IMR-90 (cell line): Measurements from ENCODE around the gene BARD1. TPM values are rescaled to one million over a fixed set of nuclear protein-coding genes. Genes with fewer than 3 reads are reported as not detected.

Source experiments
- ATAC-seq: fragments of 200-7000 bp; cut with Tn5 transposase; 2 replicates; pipeline ENCODE4 v1.9.1; 2020; ENCODE audit warnings: low read depth, mild to moderate bottlenecking, moderate library complexity
- BruUV-seq: library from RNA; stranded (reverse); fragments of 400-500 nt; replicated peaks from 2 replicates; lab custom pipeline; 2021; lab: Mats Ljungman, UMichigan
- CTCF ChIA-PET: fragments of 300-600 bp; formaldehyde crosslinking; extraction: SDS; loops from one replicate; lab custom pipeline; 2021; ENCODE audit warnings: antibody characterized with exemption; lab: Yijun Ruan, JAX
- POLR2A ChIA-PET: fragments of 300-600 bp; sonication (Branson Sonifier 250); formaldehyde crosslinking; loops from one replicate; lab custom pipeline; 2022; ENCODE audit warnings: antibody characterized with exemption; ENCODE audit not compliant: unreplicated experiment; lab: Charles Lee
- DNase-seq: peaks from one replicate; pipeline ENCODE4 v3.0.0; 2013
- H2AFZ ChIP-seq: replicated peaks from 2 replicates; pipeline ENCODE3; 2013; ENCODE audit warnings: low read length, mild to moderate bottlenecking; ENCODE audit not compliant: poor library complexity
- H2AK5ac ChIP-seq: 2 replicates; pipeline ENCODE4 v1.6.1; 2013; ENCODE audit warnings: low read depth, low read length, inconsistent platforms
- H2AK9ac ChIP-seq: replicated peaks from 2 replicates; pipeline ENCODE3; 2013; ENCODE audit warnings: mild to moderate bottlenecking, low read depth, low read length, moderate library complexity; ENCODE audit not compliant: poor library complexity
- H2BK120ac ChIP-seq: 2 replicates; pipeline ENCODE4 v1.6.1; 2013; ENCODE audit warnings: low read depth, low read length, inconsistent platforms
- H2BK15ac ChIP-seq: 3 replicates; pipeline ENCODE4 v1.6.1; 2013; ENCODE audit warnings: low read depth, low read length, inconsistent platforms
- H2BK20ac ChIP-seq: 2 replicates; pipeline ENCODE4 v1.6.1; 2013; ENCODE audit warnings: low read depth, mild to moderate bottlenecking, inconsistent platforms, low read length, moderate library complexity
- H2BK5ac ChIP-seq: 2 replicates; pipeline ENCODE4 v1.6.1; 2013; ENCODE audit warnings: mild to moderate bottlenecking, low read depth, low read length, inconsistent platforms; ENCODE audit not compliant: poor library complexity, severe bottlenecking
- H3K14ac ChIP-seq: replicated peaks from 2 replicates; pipeline ENCODE4 v1.6.1; 2013; ENCODE audit warnings: low read depth, low read length, inconsistent platforms
- H3K18ac ChIP-seq: 2 replicates; pipeline ENCODE4 v1.6.1; 2013; ENCODE audit warnings: low read depth, low read length, control low read depth
- H3K23ac ChIP-seq: 2 replicates; pipeline ENCODE4 v1.6.1; 2013; ENCODE audit warnings: low read depth, low read length, inconsistent platforms
- H3K27ac ChIP-seq: 2 replicates; pipeline ENCODE4 v1.5.1; 2013; ENCODE audit warnings: mild to moderate bottlenecking, control low read depth, low read length; ENCODE audit not compliant: insufficient read depth
- H3K27me3 ChIP-seq: 2 replicates; pipeline ENCODE4 v1.6.1; 2013; ENCODE audit warnings: low read length; ENCODE audit not compliant: control insufficient read depth, insufficient read depth
- H3K36me3 ChIP-seq: 2 replicates; pipeline ENCODE4 v1.6.1; 2013; ENCODE audit warnings: low read length, mixed read lengths; ENCODE audit not compliant: control insufficient read depth, insufficient read depth
- H3K4ac ChIP-seq: 2 replicates; pipeline ENCODE4 v1.6.1; 2013; ENCODE audit warnings: low read depth, low read length, inconsistent platforms
- H3K4me1 ChIP-seq: 2 replicates; pipeline ENCODE4 v1.6.1; 2013; ENCODE audit warnings: low read length, mixed read lengths; ENCODE audit not compliant: control insufficient read depth, insufficient read depth
- H3K4me2 ChIP-seq: 2 replicates; pipeline ENCODE4 v1.6.1; 2013; ENCODE audit warnings: low read depth, mild to moderate bottlenecking, control low read depth, low read length, moderate library complexity
- H3K4me3 ChIP-seq: 2 replicates; pipeline ENCODE4 v1.5.1; 2013; ENCODE audit warnings: low read depth, mild to moderate bottlenecking, control low read depth, low read length, moderate library complexity; ENCODE audit not compliant: insufficient read depth
- H3K56ac ChIP-seq: 2 replicates; pipeline ENCODE4 v1.6.1; 2013; ENCODE audit warnings: low read length, inconsistent platforms; ENCODE audit not compliant: insufficient read depth; ENCODE audit errors: extremely low read depth
- H3K79me1 ChIP-seq, 2 experiments: 2 replicates each; pipeline ENCODE4 v1.6.1; 2013; ENCODE audit warnings: low read length in 2 of 2, inconsistent platforms in 1 of 2, low read depth in 1 of 2
- H3K9ac ChIP-seq: 2 replicates; pipeline ENCODE4 v1.6.1; 2013; ENCODE audit warnings: low read depth, low read length, control low read depth
- H3K9me1 ChIP-seq: 2 replicates; pipeline ENCODE4 v1.6.1; 2013; ENCODE audit warnings: low read length, inconsistent platforms; ENCODE audit not compliant: insufficient read depth
- H3K9me3 ChIP-seq: 2 replicates; pipeline ENCODE4 v1.6.1; 2013; ENCODE audit warnings: low read length; ENCODE audit not compliant: control insufficient read depth, insufficient read depth
- H4K20me1 ChIP-seq: 2 replicates; pipeline ENCODE4 v1.6.1; 2013; ENCODE audit warnings: low read length, inconsistent platforms; ENCODE audit not compliant: insufficient read depth
- H4K5ac ChIP-seq: 2 replicates; pipeline ENCODE4 v1.6.1; 2013; ENCODE audit warnings: mild to moderate bottlenecking, low read depth, low read length, control low read depth
- H4K8ac ChIP-seq, 2 experiments: 2 replicates each; pipeline ENCODE4 v1.6.1; 2013; ENCODE audit warnings: low read depth in 2 of 2, low read length in 2 of 2, control low read depth in 1 of 2, inconsistent platforms in 1 of 2
- H4K91ac ChIP-seq: 2 replicates; pipeline ENCODE4 v1.6.1; 2013; ENCODE audit warnings: low read depth, low read length, inconsistent platforms; ENCODE audit not compliant: insufficient read depth
- MAFK ChIP-seq: IDR thresholded peaks from 2 replicates; pipeline ENCODE4 v1.6.1; 2012; ENCODE audit warnings: low read depth, low read length, improper control_type of control experiment
- MAZ ChIP-seq: IDR thresholded peaks from 2 replicates; pipeline ENCODE4 v1.6.1; 2012; ENCODE audit warnings: low read depth, mild to moderate bottlenecking, low read length, improper control_type of control experiment, moderate library complexity, borderline replicate concordance
- WGBS, 2 experiments: methylation state at CpG; one replicate each; pipeline versions ENCODE4 v1.1.5 to v1.1.7; 2013; ENCODE audit warnings: missing lambda C conversion rate in 2 of 2; ENCODE audit not compliant: insufficient read length in 1 of 2; ENCODE audit errors: extremely low coverage in 2 of 2; 5-methylcytosine and 5-hydroxymethylcytosine counted together
- dilution Hi-C: fragments of 300-500 bp; cut with HindIII; formaldehyde crosslinking; loops from one replicate; pipeline ENCODE4 v1.14.3; 2018; ENCODE audit warnings: low sequenced_read_pairs; ENCODE audit not compliant: unreplicated experiment
- in situ Hi-C: fragments of 300-500 bp; cut with MboI; formaldehyde crosslinking; loops from 3 replicates; pipeline ENCODE4 v1.14.3; 2019; ENCODE audit warnings: low sequenced_read_pairs, inconsistent platforms, mixed read lengths
- intact Hi-C: fragments of 100-400 bp; cut with micrococcal nuclease; formaldehyde crosslinking; loops from 2 replicates; pipeline ENCODE4 v1.10.0; 2022
- polyA plus RNA-seq, 3 experiments: library from polyadenylated mRNA; depleted of rRNA; stranded (reverse); fragments of >200 nt; gene quantifications; 2 replicates each; pipeline ENCODE4 v1.2.3, GENCODE V29; 2012; ENCODE audit warnings: low replicate concordance in 1 of 3
- total RNA-seq: library from RNA; depleted of rRNA; stranded (reverse); fragments of >200 nt; gene quantifications from 2 replicates; pipeline ENCODE4 v1.2.3, GENCODE V29; 2012
- TF ChIP-seq, protein P1 (sequence below): fragments of 150-350 bp; IDR thresholded peaks from 2 replicates; pipeline ENCODE4 v1.6.1; 2016; ENCODE audit warnings: low read depth, mild to moderate bottlenecking, low read length, moderate library complexity, borderline replicate concordance

BARD1 gene
- total and polyA plus RNA-seq, 2 of the 4 experiments (the other 2 are of a cell fraction): 3.1 to 34.6 TPM

DNA sequence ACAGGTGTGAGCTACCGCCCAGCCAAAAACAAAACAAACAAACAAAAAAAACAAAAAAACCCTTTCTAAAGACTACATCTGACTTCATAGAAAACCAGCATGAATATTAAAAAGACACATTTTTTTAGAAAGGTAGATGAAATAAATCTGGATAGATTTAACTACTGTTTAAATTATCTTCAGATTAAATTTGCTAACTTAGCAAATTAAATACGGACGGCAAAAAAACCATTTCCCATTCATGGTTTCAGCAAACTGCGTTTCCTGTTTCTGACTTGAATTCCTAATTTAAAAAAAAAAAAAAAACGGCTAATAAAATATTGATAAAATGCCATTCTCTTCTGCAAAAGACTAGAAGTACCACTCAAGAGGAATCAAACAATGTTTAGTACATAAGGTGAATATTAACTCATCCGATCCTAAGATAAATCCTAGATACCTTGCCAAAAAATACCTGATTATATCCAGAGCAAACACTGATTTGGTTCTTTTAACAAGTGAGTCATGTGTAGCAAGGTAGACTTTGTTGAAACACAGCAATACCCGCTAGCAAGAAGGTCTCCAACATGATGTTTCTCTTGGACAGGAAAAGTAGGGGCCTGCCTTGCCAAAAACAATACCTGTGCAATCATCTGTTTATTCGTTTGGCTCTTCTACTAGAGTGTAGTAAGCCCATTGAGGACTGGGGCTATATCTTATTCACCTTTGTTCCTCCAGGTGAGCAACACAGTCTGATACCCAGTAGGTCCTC is 96.2 kb downstream of the BARD1 start:
- CTCF ChIA-PET: no interaction called here

More for the DNA sequence above, 96.2 kb downstream of the BARD1 start:
- H3K4ac ChIP-seq: no peak overlapping the region
- no peak overlapping the region for H3K9ac ChIP-seq
- no peak overlapping the region for H2AK5ac ChIP-seq
- H3K4me3 ChIP-seq: no peak overlapping the region
- no TSS peak for BruUV-seq
- no peak overlapping the region for H3K4me2 ChIP-seq
- no peak overlapping the region for H2BK5ac ChIP-seq
- H2BK15ac ChIP-seq: no peak overlapping the region
- TF ChIP-seq MAZ: no peak
- peak; percentile 62 for TF ChIP-seq MAFK
- TF ChIP-seq, protein P1, sequence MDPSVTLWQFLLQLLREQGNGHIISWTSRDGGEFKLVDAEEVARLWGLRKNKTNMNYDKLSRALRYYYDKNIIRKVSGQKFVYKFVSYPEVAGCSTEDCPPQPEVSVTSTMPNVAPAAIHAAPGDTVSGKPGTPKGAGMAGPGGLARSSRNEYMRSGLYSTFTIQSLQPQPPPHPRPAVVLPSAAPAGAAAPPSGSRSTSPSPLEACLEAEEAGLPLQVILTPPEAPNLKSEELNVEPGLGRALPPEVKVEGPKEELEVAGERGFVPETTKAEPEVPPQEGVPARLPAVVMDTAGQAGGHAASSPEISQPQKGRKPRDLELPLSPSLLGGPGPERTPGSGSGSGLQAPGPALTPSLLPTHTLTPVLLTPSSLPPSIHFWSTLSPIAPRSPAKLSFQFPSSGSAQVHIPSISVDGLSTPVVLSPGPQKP: no peak
- H3K27me3 ChIP-seq: no peaks in the 10 kb centered on the region
- no peaks in the 10 kb centered on the region for H3K79me1 ChIP-seq
- no peak overlapping the region for H3K18ac ChIP-seq
- H3K56ac ChIP-seq: no peak overlapping the region
- dilution Hi-C loops: no loop called here
- H2AK9ac ChIP-seq: no peak overlapping the region
- WGBS, 2 experiments: no CpG with 5 or more reads among the region's 8 CpGs
- H3K14ac ChIP-seq: no peak overlapping the region
- no peak overlapping the region for H4K8ac ChIP-seq
- H2AFZ ChIP-seq: no peak overlapping the region
- no peaks in the 10 kb centered on the region for H4K20me1 ChIP-seq
- H2BK20ac ChIP-seq: no peak overlapping the region
- intact Hi-C loops: no loop called here
- no peaks in the 10 kb centered on the region for H3K9me1 ChIP-seq
- DNase-seq (no peak), ATAC-seq (no peak)
- no peak overlapping the region for H4K91ac ChIP-seq
- no peaks in the 10 kb centered on the region for H3K36me3 ChIP-seq
- H4K5ac ChIP-seq: no peak overlapping the region
- H3K27ac ChIP-seq: no peak overlapping the region
- no peak overlapping the region for H2BK120ac ChIP-seq
- H3K9me3 ChIP-seq: no peaks in the 10 kb centered on the region
- H3K4me1 ChIP-seq: no peaks in the 10 kb centered on the region
- POLR2A ChIA-PET: no interaction called here
- in situ Hi-C loops: no loop called here
- no peak overlapping the region for H3K23ac ChIP-seq
